K562 (cell line): ENCODE results near the gene SPRTN. TPM values are rescaled to one million over a fixed set of nuclear protein-coding genes. Genes with fewer than 3 reads are reported as not detected.

Source experiments
- CEBPG ChIP-seq, 3 experiments: fragments of 200-800 bp in 1 of 3; sonication (Bioruptor generic) in 1 of 3; sonication (generic) in 1 of 3; formaldehyde crosslinking in 1 of 3; IDR thresholded peaks in 2 of 3; conservative IDR thresholded peaks in 1 of 3; 2 replicates each; pipeline versions ENCODE4 v1.6.1 to v1.8.0; 2016 to 2022; ENCODE audit warnings: missing compliant biosample characterization in 2 of 3, missing genetic modification characterization in 2 of 3, mild to moderate bottlenecking in 1 of 3, missing genetic modification reagents in 1 of 3
- GABPA ChIP-seq: fragments of 200-800 bp; sonication (Bioruptor generic); conservative IDR thresholded peaks from 2 replicates; pipeline ENCODE4 v1.6.1; 2016; ENCODE audit warnings: low read depth, missing genetic modification characterization, missing compliant biosample characterization
- HLTF ChIP-seq: fragments of 450-650 bp; IDR thresholded peaks from 2 replicates; pipeline ENCODE4 v1.6.1; 2016
- HNRNPH1 ChIP-seq: fragments of 200-400 bp; formaldehyde crosslinking; optimal IDR thresholded peaks from 2 replicates; pipeline ENCODE3; 2017; ENCODE audit warnings: low read depth, mild to moderate bottlenecking, low read length, moderate library complexity
- MTA1 ChIP-seq: fragments of 450-650 bp; IDR thresholded peaks from 2 replicates; pipeline ENCODE4 v1.6.1; 2017; ENCODE audit warnings: borderline replicate concordance
- POLR2G ChIP-seq: fragments of 200-400 bp; formaldehyde crosslinking; IDR thresholded peaks from 2 replicates; pipeline ENCODE4 v1.6.1; 2017; ENCODE audit warnings: low read depth, mild to moderate bottlenecking, antibody characterized with exemption, low read length, moderate library complexity
- POLR3G ChIP-seq: IDR thresholded peaks from 2 replicates; pipeline ENCODE4 v1.6.1; 2011; ENCODE audit not compliant: insufficient read length, insufficient replicate concordance; ENCODE audit errors: extremely low read depth
- RFX1 ChIP-seq: fragments of 450-650 bp; IDR thresholded peaks from 2 replicates; pipeline ENCODE4 v1.6.1; 2016; ENCODE audit warnings: mild to moderate bottlenecking, moderate library complexity
- SETDB1 ChIP-seq: IDR thresholded peaks from one replicate; pipeline ENCODE4 v1.6.1; 2012; ENCODE audit warnings: low read length, control low read depth, inconsistent platforms
- SIN3B ChIP-seq: fragments of 450-650 bp; IDR thresholded peaks from 2 replicates; pipeline ENCODE4 v1.6.1; 2017; ENCODE audit warnings: low read depth, mild to moderate bottlenecking, moderate library complexity
- SMAD2 ChIP-seq: fragments of 150-350 bp; IDR thresholded peaks from 2 replicates; pipeline ENCODE4 v1.6.1; 2014; ENCODE audit warnings: low read depth, mild to moderate bottlenecking, low read length
- TAF7 ChIP-seq: fragments of 450-650 bp; IDR thresholded peaks from 2 replicates; pipeline ENCODE4 v1.6.1; 2016; ENCODE audit warnings: missing genetic modification characterization, missing compliant biosample characterization
- ZNF583 ChIP-seq: fragments of 250-450 bp; sonication (Bioruptor Pico); IDR thresholded peaks from 2 replicates; pipeline ENCODE4 v1.4.0; 2020
- ZNF76 ChIP-seq: fragments of 250-450 bp; sonication (Bioruptor Pico); IDR thresholded peaks from 2 replicates; pipeline ENCODE4 v1.4.0; 2020; ENCODE audit warnings: mild to moderate bottlenecking, moderate library complexity, borderline replicate concordance
- ZNF780A ChIP-seq: fragments of 250-450 bp; sonication (Bioruptor Pico); IDR thresholded peaks from 2 replicates; pipeline ENCODE4 v1.5.0; 2021; ENCODE audit warnings: mild to moderate bottlenecking
- polyA plus RNA-seq, 8 experiments: library from polyadenylated mRNA; depleted of rRNA in 4 of 8; stranded (reverse) in 5 of 8; unstranded in 3 of 8; fragments of >200 nt; fragmentation: Nextera tagmentation in 2 of 8; fragmentation: Illumina TruSeq in 1 of 8; extraction: Ambion mirVana in 2 of 8; extraction: Trizol in 1 of 8; gene quantifications; 2 replicates each; pipeline versions ENCODE4 v1.2.1 to v1.2.3, GENCODE V29; 2011 to 2014; ENCODE audit warnings: inconsistent platforms in 1 of 8, missing spikeins in 1 of 8
- total RNA-seq, 7 experiments: library from RNA; depleted of rRNA in 6 of 7; stranded (reverse); fragments of >200 nt in 6 of 7; fragmentation: Illumina TruSeq in 2 of 7; extraction: Trizol in 2 of 7; gene quantifications; 2 replicates each; pipeline versions ENCODE4 v1.2.1 to v1.2.3, GENCODE V29; 2011 to 2021; ENCODE audit warnings: low replicate concordance in 1 of 7
- TF ChIP-seq, protein P1 (sequence below): sonication (generic); formaldehyde crosslinking; IDR thresholded peaks from 2 replicates; pipeline ENCODE4 v1.4.0; 2020; ENCODE audit warnings: mild to moderate bottlenecking, missing genetic modification reagents
- TF ChIP-seq, protein P2 (sequence below): sonication (generic); formaldehyde crosslinking; IDR thresholded peaks from 2 replicates; pipeline ENCODE4 v1.8.0; 2022; ENCODE audit warnings: mild to moderate bottlenecking, missing genetic modification reagents
- TF ChIP-seq, protein P3 (sequence below): fragments of 450-650 bp; formaldehyde crosslinking; IDR thresholded peaks from 2 replicates; pipeline ENCODE4 v1.4.0; 2022; ENCODE audit warnings: missing genetic modification characterization

The SPRTN gene
- total and polyA plus RNA-seq, 9 of the 15 experiments (the other 6 are each of a cell fraction or from before 2014, with no cell fraction given), result 8.1 to 32.5 (median 21.2) TPM

DNA sequence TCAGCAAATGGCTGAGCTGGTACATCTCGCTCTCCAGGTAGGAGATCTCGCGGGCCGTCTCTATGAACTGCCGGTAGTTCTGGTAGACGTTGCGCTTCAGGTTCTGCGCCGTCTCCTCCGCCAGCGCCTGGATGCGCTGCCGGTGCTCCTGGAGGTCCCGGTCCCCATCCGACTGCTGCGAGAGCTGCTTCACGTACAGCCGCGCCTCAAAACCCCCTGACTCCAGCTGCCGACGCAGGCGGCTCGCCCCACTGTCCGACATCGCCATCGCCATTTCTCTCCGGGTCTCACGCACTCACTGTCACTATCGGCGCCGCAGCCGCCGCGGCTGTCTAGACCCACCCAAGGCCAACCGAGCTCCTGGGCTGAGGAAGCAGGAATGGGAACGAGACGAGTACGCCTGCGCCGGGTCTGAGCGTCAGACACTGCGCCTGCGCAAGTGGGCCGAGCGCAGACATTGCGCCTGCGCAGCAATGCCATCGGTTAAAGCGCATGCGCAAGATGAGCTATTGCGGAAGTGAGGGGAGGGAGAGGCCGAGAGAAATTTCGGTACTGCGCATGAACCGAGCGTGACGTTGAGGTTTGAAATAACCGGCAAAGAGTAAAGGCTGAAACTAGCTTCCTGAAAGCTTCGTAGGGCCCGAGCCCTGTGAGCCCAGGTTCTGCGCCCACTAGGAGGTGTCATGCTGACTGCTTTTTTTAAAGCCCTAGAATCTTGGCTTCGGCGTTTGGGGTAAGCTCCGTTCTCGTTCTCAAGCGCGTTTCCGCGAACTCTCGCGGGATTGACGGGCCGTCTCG, 422 bp upstream of the SPRTN start, which contains the start of gene EXOC8 (continued):
- TF ChIP-seq, protein P1, sequence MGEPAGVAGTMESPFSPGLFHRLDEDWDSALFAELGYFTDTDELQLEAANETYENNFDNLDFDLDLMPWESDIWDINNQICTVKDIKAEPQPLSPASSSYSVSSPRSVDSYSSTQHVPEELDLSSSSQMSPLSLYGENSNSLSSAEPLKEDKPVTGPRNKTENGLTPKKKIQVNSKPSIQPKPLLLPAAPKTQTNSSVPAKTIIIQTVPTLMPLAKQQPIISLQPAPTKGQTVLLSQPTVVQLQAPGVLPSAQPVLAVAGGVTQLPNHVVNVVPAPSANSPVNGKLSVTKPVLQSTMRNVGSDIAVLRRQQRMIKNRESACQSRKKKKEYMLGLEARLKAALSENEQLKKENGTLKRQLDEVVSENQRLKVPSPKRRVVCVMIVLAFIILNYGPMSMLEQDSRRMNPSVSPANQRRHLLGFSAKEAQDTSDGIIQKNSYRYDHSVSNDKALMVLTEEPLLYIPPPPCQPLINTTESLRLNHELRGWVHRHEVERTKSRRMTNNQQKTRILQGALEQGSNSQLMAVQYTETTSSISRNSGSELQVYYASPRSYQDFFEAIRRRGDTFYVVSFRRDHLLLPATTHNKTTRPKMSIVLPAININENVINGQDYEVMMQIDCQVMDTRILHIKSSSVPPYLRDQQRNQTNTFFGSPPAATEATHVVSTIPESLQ (CRISPR knock-in tag), result no peak; the same call in 1 of the 2 replicates
- TF ChIP-seq ZNF76 (CRISPR knock-in tag) (no peak), SETDB1 (no peak), GABPA (tag) (no peak), CEBPG (CRISPR knock-in tag; IDR thresholded peaks at IDR 0.05) (peak; percentile 49; the same call in 1 of the 2 replicates), CEBPG (tag; conservative IDR thresholded peaks at IDR 0.05 in 1 of 2, IDR thresholded peaks at IDR 0.05 in 1 of 2) (no peak), ZNF780A (CRISPR knock-in tag) (no peak), POLR3G (no peak), RFX1 (no peak), ZNF583 (CRISPR knock-in tag) (peak; percentile 66), HNRNPH1 (no peak), HLTF (peak; percentile 54; the same call in 1 of the 2 replicates), SIN3B (peak; percentile 61), POLR2G (peak; percentile 89), SMAD2 (no peak), MTA1 (no peak), TAF7 (tag) (peak; percentile 96)
- TF ChIP-seq, protein P2, sequence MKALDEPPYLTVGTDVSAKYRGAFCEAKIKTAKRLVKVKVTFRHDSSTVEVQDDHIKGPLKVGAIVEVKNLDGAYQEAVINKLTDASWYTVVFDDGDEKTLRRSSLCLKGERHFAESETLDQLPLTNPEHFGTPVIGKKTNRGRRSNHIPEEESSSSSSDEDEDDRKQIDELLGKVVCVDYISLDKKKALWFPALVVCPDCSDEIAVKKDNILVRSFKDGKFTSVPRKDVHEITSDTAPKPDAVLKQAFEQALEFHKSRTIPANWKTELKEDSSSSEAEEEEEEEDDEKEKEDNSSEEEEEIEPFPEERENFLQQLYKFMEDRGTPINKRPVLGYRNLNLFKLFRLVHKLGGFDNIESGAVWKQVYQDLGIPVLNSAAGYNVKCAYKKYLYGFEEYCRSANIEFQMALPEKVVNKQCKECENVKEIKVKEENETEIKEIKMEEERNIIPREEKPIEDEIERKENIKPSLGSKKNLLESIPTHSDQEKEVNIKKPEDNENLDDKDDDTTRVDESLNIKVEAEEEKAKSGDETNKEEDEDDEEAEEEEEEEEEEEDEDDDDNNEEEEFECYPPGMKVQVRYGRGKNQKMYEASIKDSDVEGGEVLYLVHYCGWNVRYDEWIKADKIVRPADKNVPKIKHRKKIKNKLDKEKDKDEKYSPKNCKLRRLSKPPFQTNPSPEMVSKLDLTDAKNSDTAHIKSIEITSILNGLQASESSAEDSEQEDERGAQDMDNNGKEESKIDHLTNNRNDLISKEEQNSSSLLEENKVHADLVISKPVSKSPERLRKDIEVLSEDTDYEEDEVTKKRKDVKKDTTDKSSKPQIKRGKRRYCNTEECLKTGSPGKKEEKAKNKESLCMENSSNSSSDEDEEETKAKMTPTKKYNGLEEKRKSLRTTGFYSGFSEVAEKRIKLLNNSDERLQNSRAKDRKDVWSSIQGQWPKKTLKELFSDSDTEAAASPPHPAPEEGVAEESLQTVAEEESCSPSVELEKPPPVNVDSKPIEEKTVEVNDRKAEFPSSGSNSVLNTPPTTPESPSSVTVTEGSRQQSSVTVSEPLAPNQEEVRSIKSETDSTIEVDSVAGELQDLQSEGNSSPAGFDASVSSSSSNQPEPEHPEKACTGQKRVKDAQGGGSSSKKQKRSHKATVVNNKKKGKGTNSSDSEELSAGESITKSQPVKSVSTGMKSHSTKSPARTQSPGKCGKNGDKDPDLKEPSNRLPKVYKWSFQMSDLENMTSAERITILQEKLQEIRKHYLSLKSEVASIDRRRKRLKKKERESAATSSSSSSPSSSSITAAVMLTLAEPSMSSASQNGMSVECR (CRISPR knock-in tag), result peak; percentile 91
- TF ChIP-seq, protein P3, sequence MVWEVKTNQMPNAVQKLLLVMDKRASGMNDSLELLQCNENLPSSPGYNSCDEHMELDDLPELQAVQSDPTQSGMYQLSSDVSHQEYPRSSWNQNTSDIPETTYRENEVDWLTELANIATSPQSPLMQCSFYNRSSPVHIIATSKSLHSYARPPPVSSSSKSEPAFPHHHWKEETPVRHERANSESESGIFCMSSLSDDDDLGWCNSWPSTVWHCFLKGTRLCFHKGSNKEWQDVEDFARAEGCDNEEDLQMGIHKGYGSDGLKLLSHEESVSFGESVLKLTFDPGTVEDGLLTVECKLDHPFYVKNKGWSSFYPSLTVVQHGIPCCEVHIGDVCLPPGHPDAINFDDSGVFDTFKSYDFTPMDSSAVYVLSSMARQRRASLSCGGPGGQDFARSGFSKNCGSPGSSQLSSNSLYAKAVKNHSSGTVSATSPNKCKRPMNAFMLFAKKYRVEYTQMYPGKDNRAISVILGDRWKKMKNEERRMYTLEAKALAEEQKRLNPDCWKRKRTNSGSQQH, result no peak
